Trophoblast cell (in vitro differentiated cells and primary cell): ENCODE results near the gene KRTAP4-9.
A peak's percentile ranks its signal among the peaks of the same experiment; 100 is the strongest.

Experiments used
- DNase-seq, 2 donors: peaks; one replicate each; pipeline ENCODE4 v3.0.0-alpha.2; 2016
- H2AFZ ChIP-seq: 2 replicates; pipeline ENCODE4 v1.6.1; 2013; ENCODE audit warnings: low read length, moderate library complexity, mild to moderate bottlenecking; ENCODE audit not compliant: insufficient read depth, poor library complexity
- H2AK5ac ChIP-seq: 2 replicates; pipeline ENCODE4 v1.6.1; 2013; ENCODE audit warnings: mild to moderate bottlenecking, low read length
- H2BK120ac ChIP-seq: 2 replicates; pipeline ENCODE4 v1.6.1; 2013; ENCODE audit warnings: low read length, mild to moderate bottlenecking, moderate library complexity; ENCODE audit not compliant: insufficient read depth, poor library complexity
- H2BK12ac ChIP-seq: 2 replicates; pipeline ENCODE4 v1.6.1; 2013; ENCODE audit warnings: mild to moderate bottlenecking, low read length, moderate library complexity
- H2BK5ac ChIP-seq: 2 replicates; pipeline ENCODE4 v1.6.1; 2013; ENCODE audit warnings: low read length, low read depth, moderate library complexity, mild to moderate bottlenecking; ENCODE audit not compliant: poor library complexity
- H3K14ac ChIP-seq: 2 replicates; pipeline ENCODE4 v1.6.1; 2013; ENCODE audit warnings: mild to moderate bottlenecking, low read length
- H3K18ac ChIP-seq: 2 replicates; pipeline ENCODE4 v1.6.1; 2013; ENCODE audit warnings: mild to moderate bottlenecking, low read length
- H3K23ac ChIP-seq: 2 replicates; pipeline ENCODE4 v1.6.1; 2013; ENCODE audit warnings: low read length
- H3K27ac ChIP-seq: 2 replicates; pipeline ENCODE4 v1.5.1; 2013; ENCODE audit warnings: low read depth, mild to moderate bottlenecking, inconsistent platforms, low read length, moderate library complexity
- H3K27me3 ChIP-seq: 2 replicates; pipeline ENCODE4 v1.6.1; 2013; ENCODE audit warnings: inconsistent platforms, mild to moderate bottlenecking, low read length, moderate library complexity; ENCODE audit not compliant: insufficient read depth
- H3K36me3 ChIP-seq, 2 experiments: 1 replicate in 1 of 2; 2 replicates in 1 of 2; pipeline ENCODE4 v1.6.1; 2013; ENCODE audit warnings: low read length in 2 of 2, mild to moderate bottlenecking in 2 of 2, moderate library complexity in 1 of 2; ENCODE audit not compliant: insufficient read depth in 2 of 2, control insufficient read depth in 1 of 2
- H3K4ac ChIP-seq: 2 replicates; pipeline ENCODE4 v1.6.1; 2013; ENCODE audit warnings: low read depth, mild to moderate bottlenecking, low read length, moderate library complexity
- H3K4me1 ChIP-seq, 2 experiments: 1 replicate in 1 of 2; 2 replicates in 1 of 2; pipeline ENCODE4 v1.6.1; 2013; ENCODE audit warnings: low read length in 2 of 2, mild to moderate bottlenecking in 2 of 2, moderate library complexity in 1 of 2; ENCODE audit not compliant: insufficient read depth in 2 of 2, control insufficient read depth in 1 of 2
- H3K4me2 ChIP-seq: 2 replicates; pipeline ENCODE4 v1.6.1; 2013; ENCODE audit warnings: inconsistent platforms, mild to moderate bottlenecking, low read length, moderate library complexity
- H3K4me3 ChIP-seq: 2 replicates; pipeline ENCODE4 v1.5.1; 2013; ENCODE audit warnings: mild to moderate bottlenecking, low read depth, low read length, inconsistent platforms
- H3K79me1 ChIP-seq: one replicate; pipeline ENCODE4 v1.6.1; 2013; ENCODE audit warnings: low read length
- H3K79me2 ChIP-seq: 2 replicates; pipeline ENCODE4 v1.6.1; 2013; ENCODE audit warnings: low read length, mild to moderate bottlenecking; ENCODE audit not compliant: control insufficient read depth, insufficient read depth, poor library complexity
- H3K9ac ChIP-seq: 2 replicates; pipeline ENCODE4 v1.6.1; 2013; ENCODE audit warnings: mild to moderate bottlenecking, low read length
- H3K9me3 ChIP-seq: 2 replicates; pipeline ENCODE4 v1.6.1; 2013; ENCODE audit warnings: low read depth, mild to moderate bottlenecking, control low read depth, inconsistent platforms, low read length; ENCODE audit not compliant: insufficient read depth
- H4K12ac ChIP-seq: 2 replicates; pipeline ENCODE4 v1.6.1; 2013; ENCODE audit warnings: low read depth, mild to moderate bottlenecking, low read length, moderate library complexity
- H4K8ac ChIP-seq: 2 replicates; pipeline ENCODE4 v1.6.1; 2013; ENCODE audit warnings: low read depth, mild to moderate bottlenecking, low read length, moderate library complexity
- H4K91ac ChIP-seq: one replicate; pipeline ENCODE4 v1.6.1; 2013; ENCODE audit warnings: low read depth, mild to moderate bottlenecking, low read length, moderate library complexity
- WGBS: extraction: QIAGEN DNeasy Blood & Tissue Kit; methylation state at CpG from one replicate; pipeline ENCODE4 v1.1.7; 2013; ENCODE audit warnings: missing lambda C conversion rate; ENCODE audit not compliant: insufficient read length, insufficient coverage; ENCODE audit errors: extremely low coverage; 5-methylcytosine and 5-hydroxymethylcytosine counted together

The KRTAP4-9 gene

DNA sequence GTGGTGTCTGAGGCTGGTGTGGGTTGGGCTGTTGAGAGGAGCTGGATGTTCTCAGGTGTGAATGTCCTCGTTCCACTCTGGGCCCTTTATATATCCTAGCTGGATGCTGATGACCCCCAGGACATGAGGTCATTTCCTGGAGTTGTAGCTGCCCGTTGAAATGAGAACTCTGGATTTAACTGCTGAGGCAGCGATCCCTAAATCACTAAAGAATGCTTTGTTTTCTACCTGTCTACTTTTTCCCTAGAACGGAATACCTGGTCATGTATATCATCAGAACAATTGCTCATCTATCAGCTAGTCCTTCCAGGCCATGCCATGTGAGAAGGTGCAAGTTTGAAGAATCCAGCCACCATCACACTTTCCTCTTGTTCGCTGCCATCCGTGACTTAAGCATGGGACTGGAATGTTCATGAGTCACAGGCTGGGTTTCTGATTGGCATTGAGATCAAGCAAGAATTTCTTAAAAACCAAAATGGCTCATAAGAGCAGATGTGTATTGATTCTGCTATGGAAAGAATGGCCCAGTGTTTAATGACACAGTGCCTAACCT is 45.1 kb upstream of the KRTAP4-9 start, which contains the start of gene KRTAP2-3:
Gene KRTAP2-3 (minus strand): TSS at position 63 of the 553 bp plus-strand sequence. CDS start 64 bp downstream, outside the sequence.
- Histone ChIP-seq H3K4ac (no peak within 1 kb of the TSS), H3K4me3 (no peak within 1 kb of the TSS), H2BK5ac (no peak within 1 kb of the TSS), H4K8ac (no peak within 1 kb of the TSS), H2AFZ (no peak within 1 kb of the TSS), H3K79me1 (no peaks in the 10 kb centered on the region), H3K18ac (no peak within 1 kb of the TSS), H3K23ac (no peak within 1 kb of the TSS), H2BK12ac (no peak within 1 kb of the TSS), H3K9me3 (no peaks in the 10 kb centered on the region), H2AK5ac (no peak within 1 kb of the TSS), H3K79me2 (no peaks in the 10 kb centered on the region), H2BK120ac (peak within 1 kb of the TSS; percentile 51), H3K27ac (no peak within 1 kb of the TSS), H3K9ac (no peak within 1 kb of the TSS), H3K36me3 (no peaks in the 10 kb centered on the region), H3K27me3 (no peaks in the 10 kb centered on the region), H4K12ac (no peak within 1 kb of the TSS), H3K4me2 (no peak within 1 kb of the TSS), H3K4me1 (peaks cover 3 to 6% of the 10 kb centered on the region in 2 experiments), H3K14ac (peak within 1 kb of the TSS; percentile 70), H4K91ac (peak within 1 kb of the TSS; percentile 48)
- WGBS = no CpG with 5 or more reads among the region's 6 CpGs
- peak; percentile 89 to 96 for DNase-seq

DNA sequence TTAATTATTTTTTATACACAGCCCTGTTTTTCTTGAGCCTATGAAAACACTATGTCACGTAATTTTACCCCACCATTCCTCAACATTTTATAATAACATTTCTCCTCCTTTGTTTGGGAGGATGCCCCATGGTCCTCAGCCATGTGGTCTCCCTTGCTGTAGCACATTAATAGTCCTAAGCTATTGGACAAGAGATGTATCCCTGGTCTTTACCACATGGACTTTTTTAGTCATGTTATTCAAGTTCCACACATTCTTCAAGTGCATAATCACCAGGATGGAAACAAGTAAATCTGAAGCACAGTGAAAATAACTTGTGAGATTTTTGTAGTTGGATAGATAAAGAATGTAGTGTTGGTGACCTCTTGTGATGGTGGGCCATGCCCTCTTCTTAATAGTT is 43.2 kb upstream of the KRTAP4-9 start:
- Histone ChIP-seq H3K14ac (no peak overlapping the region), H4K91ac (no peak overlapping the region), H2BK5ac (no peak overlapping the region), H3K9me3 (no peaks in the 10 kb centered on the region), H2BK120ac (no peak overlapping the region), H4K12ac (no peak overlapping the region), H3K79me2 (no peaks in the 10 kb centered on the region), H3K27ac (peak overlapping the region; percentile 22), H2BK12ac (no peak overlapping the region), H4K8ac (no peak overlapping the region), H3K18ac (no peak overlapping the region), H3K4me3 (no peak overlapping the region), H3K4me2 (no peak overlapping the region), H2AFZ (no peak overlapping the region), H2AK5ac (no peak overlapping the region), H3K79me1 (no peaks in the 10 kb centered on the region), H3K27me3 (no peaks in the 10 kb centered on the region), H3K4ac (no peak overlapping the region), H3K9ac (no peak overlapping the region), H3K23ac (no peak overlapping the region), H3K36me3 (no peaks in the 10 kb centered on the region), H3K4me1 (peaks cover 3 to 6% of the 10 kb centered on the region in 2 experiments)
- DNase-seq = peak in 1 of 2 donors; percentile 51
- WGBS = 100% methylated on average over 1 of the region's 1 CpG

DNA sequence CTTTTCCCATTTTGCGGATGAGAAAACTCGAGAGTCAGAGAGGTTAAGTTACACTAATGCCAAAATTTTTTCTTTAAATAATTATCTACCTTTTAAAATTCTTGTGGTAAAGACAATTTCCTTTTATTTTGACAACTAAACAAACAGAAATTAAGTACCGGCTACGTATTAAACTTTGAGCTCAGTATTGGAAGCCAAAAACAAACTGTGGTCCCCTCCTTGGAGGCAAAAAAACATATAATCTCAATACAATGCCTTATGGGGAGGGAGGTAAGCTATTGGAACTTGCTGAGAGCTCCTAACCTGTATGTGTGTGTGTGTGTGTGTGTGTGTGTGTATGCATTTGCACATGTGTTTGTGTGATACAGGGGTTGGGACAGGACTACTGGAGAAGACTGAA is 41.7 kb upstream of the KRTAP4-9 start:
- Histone ChIP-seq H3K9ac (no peak overlapping the region), H2AK5ac (no peak overlapping the region), H3K4ac (no peak overlapping the region), H2AFZ (no peak overlapping the region), H3K23ac (no peak overlapping the region), H3K18ac (no peak overlapping the region), H3K4me2 (no peak overlapping the region), H2BK120ac (no peak overlapping the region), H2BK5ac (no peak overlapping the region), H3K79me2 (no peaks in the 10 kb centered on the region), H3K14ac (no peak overlapping the region), H3K9me3 (no peaks in the 10 kb centered on the region), H3K27me3 (no peaks in the 10 kb centered on the region), H4K12ac (no peak overlapping the region), H3K36me3 (no peaks in the 10 kb centered on the region), H2BK12ac (no peak overlapping the region), H4K8ac (no peak overlapping the region), H3K4me1 (peaks cover 3 to 6% of the 10 kb centered on the region in 2 experiments), H3K4me3 (no peak overlapping the region), H3K79me1 (no peaks in the 10 kb centered on the region), H3K27ac (no peak overlapping the region), H4K91ac (no peak overlapping the region)
- DNase-seq = no peak
- no CpG with 5 or more reads among the region's 4 CpGs for WGBS

DNA sequence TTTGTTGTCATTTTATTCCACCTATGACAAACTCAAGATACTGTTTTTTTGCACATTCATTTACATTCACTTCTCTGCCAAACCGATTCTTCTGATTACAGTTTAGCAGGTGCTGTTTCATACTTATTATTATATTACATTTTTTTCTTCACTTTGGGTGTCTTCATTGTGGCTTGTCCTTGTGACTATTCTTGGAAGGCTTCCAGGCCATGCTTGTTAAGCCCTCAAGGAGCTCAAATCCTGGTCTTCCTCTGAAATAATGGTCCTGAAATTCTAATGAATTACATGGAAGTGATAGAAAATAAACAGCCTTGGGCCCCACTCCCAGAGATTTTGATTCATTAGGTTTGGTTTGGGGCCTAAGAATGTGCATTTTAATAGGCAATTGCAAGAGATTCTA is 40.9 kb upstream of the KRTAP4-9 start:
- no peak overlapping the region for H2BK120ac ChIP-seq
- H3K36me3 ChIP-seq = no peaks in the 10 kb centered on the region
- DNase-seq = no peak
- no peak overlapping the region for H3K23ac ChIP-seq
- no peak overlapping the region for H3K4me3 ChIP-seq
- H2AK5ac ChIP-seq = no peak overlapping the region
- no peak overlapping the region for H4K91ac ChIP-seq
- no peak overlapping the region for H2BK12ac ChIP-seq
- H2AFZ ChIP-seq = no peak overlapping the region
- no peaks in the 10 kb centered on the region for H3K79me2 ChIP-seq
- H4K8ac ChIP-seq = no peak overlapping the region
- no peak overlapping the region for H3K9ac ChIP-seq
- H3K79me1 ChIP-seq = no peaks in the 10 kb centered on the region
- no peak overlapping the region for H3K14ac ChIP-seq
- H4K12ac ChIP-seq = no peak overlapping the region
- H3K27me3 ChIP-seq = no peaks in the 10 kb centered on the region
- H3K4me1 ChIP-seq = peaks cover 3 to 6% of the 10 kb centered on the region in 2 experiments
- no CpG with 5 or more reads among the region's 1 CpG for WGBS
- no peak overlapping the region for H3K27ac ChIP-seq
- no peak overlapping the region for H2BK5ac ChIP-seq
- H3K18ac ChIP-seq = no peak overlapping the region
- no peak overlapping the region for H3K4ac ChIP-seq
- no peak overlapping the region for H3K4me2 ChIP-seq
- no peaks in the 10 kb centered on the region for H3K9me3 ChIP-seq
